GM08714 (cell line): ENCODE measurements around the gene BRD4.

ENCODE experiments used
- H3K4me3 ChIP-seq: fragments of 200-500 bp; sonication (Bioruptor generic); 2 replicates; pipeline ENCODE4 v1.5.1; 2014; ENCODE audit warnings: mild to moderate bottlenecking, low read length, inconsistent platforms
- ZNF274 ChIP-seq: IDR thresholded peaks from 2 replicates; pipeline ENCODE4 v1.6.1; 2012; ENCODE audit warnings: mild to moderate bottlenecking, low read depth, low read length

Gene BRD4

DNA sequence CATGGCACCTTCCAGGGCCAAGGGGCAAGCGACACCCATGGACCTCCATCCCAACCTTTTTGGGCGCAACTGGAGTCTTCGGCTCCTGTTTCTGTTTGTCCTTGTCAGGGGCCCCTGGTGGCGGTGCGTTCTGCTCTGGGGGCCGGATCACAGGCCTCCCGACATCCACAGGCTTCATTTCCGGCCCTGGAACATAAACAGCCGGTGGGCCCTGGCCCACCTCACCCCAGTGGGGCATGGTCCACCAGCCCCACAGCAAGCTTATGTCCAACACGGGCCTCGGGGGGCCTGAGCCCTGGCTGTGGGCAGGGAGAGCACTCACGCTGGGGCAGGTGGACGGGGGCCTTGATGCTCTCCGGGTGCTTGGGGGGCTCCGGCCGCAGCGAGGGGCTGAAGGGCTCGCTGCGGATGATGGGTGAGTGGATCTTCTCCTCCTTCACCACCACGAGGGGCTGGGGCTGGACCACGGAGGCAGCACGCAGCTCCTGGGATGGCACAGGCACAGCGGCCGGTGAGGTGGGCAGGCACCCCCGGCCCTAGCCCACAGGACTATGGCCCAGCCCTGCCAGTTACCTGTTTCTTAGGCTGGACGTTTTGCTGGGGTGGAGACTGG is 92.9 kb downstream of the BRD4 start:
- no peak overlapping the region for H3K4me3 ChIP-seq

DNA sequence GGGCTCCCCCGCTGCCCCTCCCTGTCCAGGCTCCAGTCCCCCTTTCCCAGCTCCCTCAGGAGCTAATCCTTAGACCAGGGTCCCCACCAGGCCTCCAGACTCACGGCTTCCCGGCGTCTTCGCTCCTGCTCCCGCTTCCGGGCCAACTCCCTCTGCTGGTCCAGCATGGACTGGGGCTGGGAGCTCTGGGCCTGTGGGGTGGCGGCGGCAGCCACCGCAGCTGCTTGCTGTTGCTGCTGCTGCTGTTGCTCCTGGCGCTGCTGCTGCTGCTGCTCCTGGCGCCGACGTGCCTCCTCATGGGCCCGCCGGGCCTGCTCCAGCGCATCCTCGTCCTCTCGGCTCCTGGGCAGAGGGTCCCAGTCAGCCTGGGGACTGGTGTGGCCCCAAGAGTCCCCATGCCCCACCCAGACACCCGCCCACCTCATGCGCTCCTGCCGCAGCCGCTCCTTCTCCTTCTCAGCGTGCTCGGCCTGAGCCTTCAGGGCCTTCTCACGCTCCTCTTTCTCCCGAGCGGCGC is 93.6 kb downstream of the BRD4 start:
- H3K4me3 ChIP-seq, result no peak overlapping the region
- no peak for TF ChIP-seq ZNF274

More for the DNA sequence above, 92.9 kb downstream of the BRD4 start:
- no peak for TF ChIP-seq ZNF274

DNA sequence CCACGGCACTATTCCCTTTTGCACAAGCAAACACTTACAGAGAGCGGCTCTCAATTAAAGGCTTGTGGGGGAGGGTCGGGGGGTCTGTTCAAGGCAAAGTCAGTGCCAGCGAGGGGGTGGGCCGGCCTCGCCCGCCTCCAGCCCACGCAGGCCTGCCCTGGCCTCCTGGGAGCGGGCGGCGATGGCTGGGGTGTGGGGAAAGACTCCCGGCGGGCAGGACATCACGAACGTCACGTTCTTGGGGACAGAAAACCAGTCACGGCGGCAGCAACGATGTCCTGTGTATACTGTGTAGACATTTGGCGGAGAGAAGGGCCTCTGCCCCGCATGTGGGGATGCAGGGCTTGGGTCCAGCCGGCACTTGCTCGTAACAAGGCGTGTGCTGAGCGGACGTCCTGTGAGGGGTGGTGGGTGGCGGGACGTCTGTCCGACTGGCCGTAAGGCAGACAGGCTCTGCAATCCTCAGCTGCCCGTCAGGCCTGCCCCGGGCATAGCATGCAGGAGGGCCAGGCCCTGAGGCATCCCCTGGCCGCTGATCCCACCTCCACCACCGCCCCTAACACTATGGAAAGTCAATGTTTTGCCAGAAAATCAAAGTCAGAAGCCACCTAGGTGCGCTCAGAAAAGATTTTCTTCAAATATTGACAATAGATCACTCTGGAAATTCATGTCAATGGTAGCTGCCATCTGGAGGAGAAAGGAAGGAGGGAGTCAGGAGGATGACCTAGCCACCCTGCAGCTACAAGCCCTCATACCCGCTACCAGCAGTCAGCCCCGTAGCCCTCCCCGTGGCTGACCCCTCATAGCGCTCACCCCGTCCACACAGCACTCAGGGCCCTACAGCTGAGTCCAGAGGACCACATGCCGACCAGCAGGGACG is 94.3 kb downstream of the BRD4 start:
- TF ChIP-seq ZNF274, result no peak
- H3K4me3 ChIP-seq, result no peak overlapping the region

DNA sequence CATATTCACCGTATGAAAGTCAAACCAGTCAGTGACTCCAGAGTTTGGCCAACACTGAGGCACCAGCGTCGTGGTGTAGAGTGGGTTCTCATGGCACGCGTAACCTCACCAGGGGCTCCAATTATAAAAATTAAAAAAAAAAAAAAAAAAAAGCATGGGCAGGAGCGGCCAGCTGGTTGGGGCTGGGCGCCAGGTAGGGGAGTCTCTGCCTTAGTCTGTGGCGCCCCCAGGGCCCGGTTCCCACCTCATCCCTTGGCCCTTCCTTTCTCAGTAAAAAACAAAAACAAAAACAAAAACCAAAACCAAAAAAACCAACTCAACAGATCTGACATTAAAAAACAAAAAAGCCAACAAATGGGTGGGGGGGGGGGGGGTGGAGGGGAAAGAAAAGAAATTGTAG is 95.5 kb downstream of the BRD4 start:
- no peak overlapping the region for H3K4me3 ChIP-seq
- no peak for TF ChIP-seq ZNF274

DNA sequence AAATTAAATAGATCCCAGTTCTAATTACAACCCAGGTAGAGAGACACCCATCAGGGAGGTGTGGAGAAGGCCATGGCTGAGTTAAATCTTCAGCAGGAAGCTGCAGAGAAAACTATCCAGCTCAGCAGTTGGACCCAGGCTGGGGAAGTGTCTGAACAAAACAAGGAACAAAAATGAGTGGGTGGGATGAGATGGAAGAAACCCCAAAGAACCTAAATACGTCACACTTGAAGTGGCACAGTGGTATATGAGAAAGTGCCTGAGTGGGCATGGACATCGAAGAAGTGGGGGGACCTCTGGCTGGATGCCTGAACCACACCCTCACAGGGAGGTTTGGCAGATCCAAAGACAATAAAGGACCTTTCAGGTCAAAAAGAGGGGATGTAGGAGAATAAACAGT is 96.6 kb downstream of the BRD4 start:
- no peak for TF ChIP-seq ZNF274
- H3K4me3 ChIP-seq, result no peak overlapping the region

DNA sequence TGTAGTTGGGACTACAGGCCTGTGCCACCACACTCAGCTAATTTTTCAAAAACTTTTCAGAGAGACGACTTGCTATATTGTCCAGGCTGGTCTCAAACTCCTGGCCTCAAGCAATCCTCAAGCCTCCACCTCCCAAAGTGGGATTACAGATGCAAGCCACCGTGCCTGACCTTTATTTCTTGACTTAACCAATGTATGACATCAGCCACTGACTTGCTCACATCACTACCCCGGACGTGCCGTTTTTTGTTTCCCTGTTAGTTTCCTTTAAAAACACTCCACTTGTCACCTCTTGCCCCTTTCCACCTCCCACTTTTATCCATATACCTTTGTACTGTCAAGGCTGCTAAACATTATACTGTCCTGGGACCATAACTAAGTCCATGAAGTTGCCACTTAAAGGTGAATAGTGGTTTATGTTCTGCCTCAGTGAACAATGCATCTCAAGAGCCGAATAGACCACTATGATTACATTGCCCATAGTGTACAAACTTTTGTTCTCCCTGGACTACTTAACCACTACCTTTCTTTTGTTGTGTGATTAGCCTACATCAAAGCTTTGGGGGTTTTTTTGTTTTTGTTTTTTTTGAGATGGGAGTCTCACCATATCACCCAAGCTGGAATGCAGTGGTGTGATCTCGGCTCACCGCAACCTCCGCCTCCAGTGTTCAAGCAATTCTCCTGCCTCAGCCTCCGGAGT is 97.8 kb downstream of the BRD4 start:
- no peak for TF ChIP-seq ZNF274
- H3K4me3 ChIP-seq, result no peak overlapping the region

DNA sequence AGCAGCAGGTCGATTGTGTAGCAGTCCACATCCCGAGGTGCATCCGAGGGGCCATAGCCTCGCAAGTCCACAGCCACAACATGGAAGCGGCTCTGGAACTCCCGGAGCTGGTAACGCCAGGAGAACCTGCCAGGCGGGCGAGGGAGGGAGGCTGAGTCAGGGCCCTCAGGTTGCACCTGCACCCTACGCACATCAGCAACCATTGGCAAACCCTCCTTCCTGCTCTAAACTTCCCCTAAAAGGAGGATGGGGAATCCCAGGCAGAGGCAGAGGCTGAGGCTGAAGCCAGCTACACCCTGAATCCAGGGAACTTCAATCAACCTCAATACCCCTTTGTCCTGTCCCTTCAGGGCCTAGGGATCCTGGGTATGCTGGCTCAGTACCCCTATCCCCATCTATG is 101.1 kb downstream of the BRD4 start:
- H3K4me3 ChIP-seq, result no peak overlapping the region
- no peak for TF ChIP-seq ZNF274

DNA sequence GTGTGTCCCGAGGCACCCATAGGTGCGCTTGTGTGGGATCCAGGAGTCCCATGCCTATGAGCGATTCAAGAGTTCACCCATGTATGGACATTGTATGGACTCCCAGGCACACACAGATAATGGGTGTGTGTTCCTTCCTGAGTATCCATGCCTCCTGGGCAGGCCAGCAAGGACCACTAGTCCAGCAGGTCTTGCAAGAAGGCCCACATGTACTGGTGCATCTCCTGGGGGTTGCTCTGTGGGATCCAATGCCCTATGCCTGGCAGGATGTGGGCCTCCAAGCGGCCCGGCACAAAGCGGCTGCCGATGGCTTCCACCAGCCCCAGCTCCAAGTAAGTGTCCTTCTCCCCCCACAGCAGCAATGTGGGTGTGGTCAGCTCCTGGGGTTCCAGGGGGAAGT is 105.1 kb downstream of the BRD4 start:
- no peak overlapping the region for H3K4me3 ChIP-seq
- TF ChIP-seq ZNF274, result no peak

DNA sequence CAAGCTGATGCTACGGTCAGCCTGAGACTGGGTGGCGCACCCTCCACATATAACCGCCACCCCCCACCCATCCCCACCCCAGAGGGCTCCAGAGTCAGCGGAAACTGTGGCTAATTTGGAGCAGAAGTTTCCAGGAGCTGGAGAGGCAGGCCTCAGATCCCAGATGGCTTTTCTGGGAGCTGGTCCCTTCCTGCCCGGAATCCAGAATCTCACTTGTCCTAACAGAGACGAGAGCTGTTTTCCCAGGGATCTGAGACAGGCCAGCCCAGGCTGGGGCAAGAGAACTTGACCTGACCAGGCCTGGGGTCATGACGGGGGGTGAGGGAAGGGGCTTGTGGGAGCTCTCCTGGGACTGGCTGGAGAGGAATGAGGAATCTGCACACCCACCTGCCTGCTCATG is 106.6 kb downstream of the BRD4 start:
- H3K4me3 ChIP-seq, result no peak overlapping the region
- no peak for TF ChIP-seq ZNF274

DNA sequence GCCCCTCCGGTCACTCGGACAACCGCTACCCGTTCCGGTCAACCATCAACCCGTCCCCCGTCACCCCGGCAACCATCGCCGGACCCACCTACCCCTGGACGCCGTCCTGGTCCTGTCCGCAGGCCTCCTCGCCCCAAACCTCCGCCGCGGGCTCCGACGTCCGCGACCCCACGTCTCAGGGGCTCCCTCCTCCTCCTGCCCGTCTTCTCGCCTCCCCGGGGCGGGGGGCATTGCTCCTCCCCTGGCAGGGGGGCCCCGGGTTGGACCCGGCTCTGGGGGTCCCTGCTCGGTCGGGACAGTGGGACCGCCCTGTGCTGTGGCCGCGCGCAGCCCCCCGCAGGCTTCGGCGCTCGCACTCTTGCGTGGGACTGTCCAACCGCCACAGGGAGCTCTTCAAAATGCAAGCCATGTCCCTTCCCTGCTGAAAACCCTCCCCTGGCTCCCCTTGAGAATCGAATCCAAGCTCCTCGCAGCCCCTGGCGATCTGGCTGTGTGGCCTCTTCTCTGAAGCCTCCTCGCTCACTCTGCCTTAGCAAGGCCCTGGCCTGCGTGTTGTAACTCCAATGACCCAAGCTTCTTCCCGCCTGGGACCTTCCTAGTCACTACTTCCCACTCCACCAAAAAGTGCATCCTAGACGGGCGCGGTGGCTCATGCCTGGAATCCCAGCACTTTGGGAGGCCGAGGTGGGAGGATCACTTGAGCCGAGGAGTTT is 108.5 kb downstream of the BRD4 start:
- TF ChIP-seq ZNF274, result no peak
- peak overlapping the region; percentile 54; the same call in 1 of the 2 replicates for H3K4me3 ChIP-seq

DNA sequence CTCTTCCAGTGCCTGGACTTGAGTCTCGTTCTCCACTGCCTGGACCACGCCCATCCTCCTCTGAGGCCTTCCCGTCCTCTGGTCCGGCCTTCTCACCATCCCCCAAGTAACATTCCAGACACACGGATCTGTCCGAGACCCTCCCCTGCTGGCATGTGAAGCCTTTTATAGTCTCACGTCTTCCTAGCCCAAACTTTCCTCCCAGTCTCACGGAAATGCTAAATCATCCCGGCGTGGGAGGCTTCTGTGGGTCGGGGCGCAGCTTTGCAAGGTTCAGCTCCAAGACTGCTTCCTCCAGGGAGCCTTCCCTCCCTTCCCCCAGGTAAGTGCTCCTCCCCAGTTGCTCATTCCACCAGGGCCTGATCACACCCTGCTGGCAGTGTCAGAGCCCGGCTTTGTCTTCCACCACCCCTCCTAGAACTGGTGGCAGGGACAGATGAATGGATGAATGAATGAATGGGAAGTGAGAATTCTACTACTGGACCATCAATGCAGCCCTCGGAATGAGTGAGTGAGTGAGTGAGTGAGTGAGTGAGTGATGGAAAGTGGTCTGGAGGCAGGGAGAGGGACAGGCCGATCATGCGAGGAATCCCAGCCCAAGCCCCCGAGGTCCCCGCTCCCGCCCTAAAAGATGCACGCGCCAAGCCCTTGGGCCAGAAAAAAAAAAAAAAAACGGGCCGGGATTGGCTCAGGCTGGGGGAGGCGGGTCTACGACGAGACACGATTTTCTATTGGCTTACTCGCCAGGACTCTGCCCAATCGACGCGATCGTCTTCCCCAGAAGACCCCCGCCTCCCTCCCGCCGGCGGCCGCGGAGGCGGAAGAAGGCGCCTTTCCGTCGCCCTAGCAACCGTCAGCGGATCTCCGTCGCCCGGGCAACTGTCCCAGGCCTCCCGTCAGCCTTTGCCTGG is 109.3 kb downstream of the BRD4 start:
- peak overlapping the region; percentile 54; the same call in 1 of the 2 replicates for H3K4me3 ChIP-seq
- no peak for TF ChIP-seq ZNF274

DNA sequence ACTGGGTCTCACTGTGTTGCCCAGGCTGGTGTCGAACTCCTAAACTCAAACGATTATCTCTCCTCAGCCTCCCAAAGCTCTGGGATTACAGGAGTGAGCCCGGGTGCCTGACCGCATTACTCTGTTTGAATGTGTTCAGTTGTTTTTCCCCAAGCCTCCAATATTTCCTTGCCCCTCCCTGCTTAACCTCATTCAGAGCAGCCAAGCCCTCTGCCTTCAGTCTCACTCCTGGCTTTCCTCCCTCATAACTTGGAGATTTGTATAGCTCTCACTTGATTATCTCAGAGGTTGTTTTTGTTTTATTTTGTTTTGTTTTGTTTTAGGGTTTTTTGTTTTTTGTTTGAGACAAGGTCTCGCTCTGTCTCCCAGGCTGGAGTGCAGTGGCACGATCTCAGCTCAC is 111.5 kb downstream of the BRD4 start:
- TF ChIP-seq ZNF274, result no peak
- H3K4me3 ChIP-seq, result no peak overlapping the region

DNA sequence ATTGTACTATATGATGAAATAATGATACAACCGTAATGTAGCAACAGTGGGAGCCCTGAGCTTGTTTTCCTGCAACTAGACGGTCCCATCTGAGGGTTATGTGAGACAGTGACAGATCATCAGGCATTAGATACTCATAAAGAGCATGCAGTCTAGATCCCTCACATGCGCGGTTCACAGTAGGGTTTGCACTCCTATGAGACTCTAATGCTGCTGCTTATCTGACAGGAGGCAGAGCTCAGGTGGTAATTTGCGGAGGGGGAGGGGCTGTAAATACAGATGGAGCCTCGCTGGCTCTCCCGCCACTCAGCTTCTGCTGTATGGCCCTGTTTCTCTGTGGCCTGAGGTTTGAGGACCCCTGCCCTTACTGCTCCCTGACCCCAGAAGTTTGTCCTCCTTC is 113.8 kb downstream of the BRD4 start:
- H3K4me3 ChIP-seq, result no peak overlapping the region
- no peak for TF ChIP-seq ZNF274

DNA sequence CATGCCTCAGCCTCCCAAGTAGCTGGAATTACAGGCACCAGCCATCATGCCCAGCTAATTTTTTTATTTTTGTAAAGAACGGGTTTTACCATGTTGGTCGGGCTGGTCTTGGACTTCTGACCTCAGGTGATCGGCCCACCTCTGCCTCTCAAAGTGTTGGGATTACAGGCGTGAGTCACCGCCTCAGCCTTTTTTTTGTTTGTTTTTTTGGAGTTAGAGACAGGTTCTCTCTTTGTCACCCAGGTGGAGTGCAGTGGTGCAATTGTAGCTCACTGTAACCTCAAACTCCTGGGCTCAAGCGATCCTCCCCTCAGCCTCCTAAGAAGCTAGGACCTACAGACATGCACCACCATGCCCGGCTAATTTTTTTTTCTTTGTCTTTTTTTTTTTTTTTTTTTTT is 116.0 kb downstream of the BRD4 start:
- TF ChIP-seq ZNF274, result no peak
- H3K4me3 ChIP-seq, result no peak overlapping the region
